C4-2B (cell line): Measurements from ENCODE around the gene GCA.

Experiments used
- H3K27ac ChIP-seq: fragments of 450-650 bp; 2 replicates; pipeline ENCODE4 v1.5.1; 2017
- CTCF ChIP-seq: fragments of 450-650 bp; conservative IDR thresholded peaks from 2 replicates; pipeline ENCODE4 v1.5.1; 2017; ENCODE audit warnings: mild to moderate bottlenecking
- ZFX ChIP-seq: fragments of 450-650 bp; IDR thresholded peaks from 2 replicates; pipeline ENCODE4 v1.6.1; 2017

Gene GCA

GRCh38 chr2:162343824-162344616 is at the start of gene GCA:
Gene GCA, plus strand, starts transcription at chr2:162344132. Its CDS starts 117 bp downstream, at chr2:162344249.
- peak within 1 kb of the TSS; percentile 71 for H3K27ac ChIP-seq
- no peak for TF ChIP-seq ZFX
- no peak; the same call in 1 of the 2 replicates for TF ChIP-seq CTCF

GRCh38 chr2:162295009-162295408 is 48.9 kb upstream of the GCA start:
- H3K27ac ChIP-seq: no peak overlapping the region
- TF ChIP-seq ZFX: no peak
- TF ChIP-seq CTCF: no peak

GRCh38 chr2:162297925-162298552 is 45.9 kb upstream of the GCA start:
- no peak overlapping the region for H3K27ac ChIP-seq
- TF ChIP-seq CTCF (peak; percentile 84), ZFX (no peak)

- TF ChIP-seq ZFX: no peak
- TF ChIP-seq CTCF: no peak
- no peak overlapping the region for H3K27ac ChIP-seq
Measured at GRCh38 chr2:162298669-162299335, 45.1 kb upstream of the GCA start.

- no peak for TF ChIP-seq ZFX
- TF ChIP-seq CTCF: no peak
- no peak overlapping the region for H3K27ac ChIP-seq
Measured at GRCh38 chr2:162300266-162300665, 43.7 kb upstream of the GCA start.

- TF ChIP-seq ZFX: no peak
- peak; percentile 87 for TF ChIP-seq CTCF
Measured at GRCh38 chr2:162301151-162301804, 42.7 kb upstream of the GCA start.

More at GRCh38 chr2:162301151-162301804, 42.7 kb upstream of the GCA start:
- no peak overlapping the region for H3K27ac ChIP-seq
